GM21515 (cell line): ENCODE results near the gene GPR132.
"Not testable (repeated sequence)": the region's sequence is repeated elsewhere in the genome, so short reads cannot be mapped to it uniquely, and the experiment has no call there.

Source experiments
- ATAC-seq: cut with Tn5 transposase; IDR thresholded peaks from one replicate; pipeline ENCODE4 v1.9.1; 2021; ENCODE audit not compliant: unreplicated experiment

The GPR132 gene

DNA sequence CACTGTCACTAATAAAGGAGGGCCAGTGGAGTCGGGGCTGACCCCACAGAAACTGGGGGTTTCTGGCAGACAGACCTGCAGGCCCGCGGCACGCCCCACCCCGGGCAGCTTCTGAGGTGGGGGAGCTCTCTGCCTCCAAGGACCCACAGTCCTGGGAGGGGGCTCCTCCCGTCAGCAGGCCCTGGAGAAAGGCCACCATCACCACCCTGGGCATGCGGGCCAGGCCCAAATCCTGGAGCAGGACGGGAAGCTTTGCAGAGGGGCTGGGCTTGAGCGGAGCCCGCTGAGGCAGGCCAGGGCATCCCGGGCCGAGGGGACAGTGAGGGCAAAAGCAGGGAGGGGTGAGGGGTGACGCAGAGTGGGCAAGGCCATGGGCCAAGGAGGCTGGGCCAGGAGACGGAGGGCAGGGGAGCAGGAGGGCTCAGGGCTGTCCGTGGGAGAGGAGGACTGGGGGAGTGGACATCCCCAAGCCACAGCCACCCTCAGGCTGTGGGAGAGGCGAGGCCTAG, 11.1 kb upstream of the GPR132 start:
- ATAC-seq = no peak

DNA sequence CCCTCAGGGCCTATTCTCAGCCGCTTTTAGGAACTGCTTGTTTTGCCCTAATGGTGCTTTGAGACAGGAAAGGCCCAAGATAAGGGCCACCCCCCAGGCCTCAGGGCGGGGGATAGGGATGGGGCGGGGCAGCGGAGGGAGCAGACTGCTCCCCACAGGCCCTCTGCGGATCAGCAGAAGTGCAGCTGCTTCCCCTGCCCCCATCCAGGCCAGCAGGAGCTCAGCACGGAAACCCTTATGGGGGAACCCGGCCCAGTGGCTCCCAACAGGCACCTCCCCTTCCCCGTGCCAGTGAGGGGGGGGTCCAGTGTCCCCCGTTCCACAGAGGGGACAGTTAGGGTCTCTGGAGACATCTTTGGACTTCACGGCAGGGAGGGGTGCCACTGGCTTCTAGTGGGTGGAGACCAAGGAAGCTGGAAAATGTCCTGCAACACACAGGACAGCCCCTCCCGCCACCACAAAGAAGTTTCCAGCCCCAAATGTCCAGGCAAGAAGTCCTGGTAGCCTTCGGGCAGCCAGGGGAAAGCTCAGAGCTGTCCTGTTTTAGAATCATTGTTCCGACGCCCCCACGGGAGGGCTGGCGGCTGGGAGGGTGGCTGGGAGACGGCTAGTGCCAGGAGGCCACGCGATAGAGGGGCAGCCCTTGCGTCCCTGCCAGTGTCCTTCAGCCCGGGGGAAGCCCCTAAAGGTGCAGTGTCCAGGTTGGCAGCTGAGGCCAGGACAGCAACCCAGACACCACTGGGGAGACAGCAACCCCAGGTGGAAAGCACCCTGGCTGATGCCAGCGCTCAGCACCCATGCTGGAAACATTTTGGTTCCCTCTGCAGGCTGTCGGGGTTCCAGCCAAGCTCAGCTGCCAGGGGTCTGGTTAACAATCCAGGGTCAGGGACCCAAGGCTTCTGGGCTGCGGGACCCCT, 10.4 kb upstream of the GPR132 start:
- peak; percentile 46 for ATAC-seq

DNA sequence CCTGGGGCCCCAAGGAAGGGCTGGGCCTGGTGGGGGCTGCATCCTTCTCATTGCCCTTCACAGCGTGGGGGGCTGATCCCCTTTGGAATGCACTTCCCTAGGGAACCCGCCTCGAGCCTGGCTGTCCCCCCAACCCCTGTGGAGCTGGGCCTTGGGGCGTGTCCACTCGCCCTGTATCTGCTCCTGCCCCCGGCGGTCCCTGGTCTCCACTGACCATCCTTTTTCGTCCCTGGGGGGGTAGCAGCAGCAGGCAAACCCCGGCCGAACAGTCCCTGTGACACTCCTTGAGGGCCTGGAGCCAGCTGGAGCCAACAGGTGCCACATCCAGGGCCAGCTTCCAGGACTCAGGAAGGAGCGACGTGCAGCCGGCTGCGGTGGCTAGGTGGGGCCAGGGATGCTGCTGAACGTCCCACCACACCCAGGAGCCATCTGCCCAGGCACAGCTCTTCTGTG, 9.4 kb upstream of the GPR132 start:
- no peak for ATAC-seq

DNA sequence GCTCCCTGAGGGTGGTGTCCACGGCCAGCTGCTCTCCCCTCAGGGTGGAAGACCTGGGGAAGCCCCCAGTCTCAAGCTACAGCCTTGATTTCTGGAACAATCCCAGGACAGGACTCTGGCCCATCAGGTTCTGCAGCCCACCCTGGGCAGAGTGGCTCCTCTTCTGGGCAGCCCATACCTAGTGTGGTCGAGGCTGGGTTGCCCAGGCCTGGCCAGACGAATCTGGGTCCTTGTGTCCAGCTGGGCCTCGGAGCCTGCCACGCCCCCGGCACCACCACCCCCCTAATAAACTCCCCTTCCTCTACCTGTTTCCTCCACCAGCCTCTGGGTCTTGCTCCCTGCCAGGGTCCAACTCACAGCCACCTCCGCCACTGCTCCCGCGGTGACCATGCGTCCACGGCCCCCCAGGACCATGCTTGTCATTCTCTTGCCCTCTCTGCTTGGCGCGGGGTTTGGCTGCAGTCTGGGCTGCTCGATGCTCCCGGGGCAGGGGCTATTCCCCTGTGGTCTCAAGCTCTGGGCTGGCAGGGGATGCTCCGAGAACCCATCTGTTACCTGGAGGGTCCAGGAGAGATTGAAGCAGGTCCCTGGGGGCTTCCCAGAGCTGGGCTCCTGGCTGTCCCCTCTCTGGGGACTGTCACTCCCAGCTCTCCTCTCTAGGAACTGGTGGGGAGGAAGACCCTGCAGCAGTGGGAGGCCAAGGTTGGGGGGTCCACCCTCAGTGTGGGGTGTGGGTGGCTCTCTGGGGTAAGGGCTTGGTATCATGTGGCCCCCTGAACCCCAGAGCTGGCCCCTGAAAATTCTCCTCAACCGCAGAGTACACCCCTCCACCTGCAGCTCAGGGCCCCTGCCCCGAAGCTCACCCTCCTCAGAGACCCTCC, 8.7 kb upstream of the GPR132 start:
- no peak for ATAC-seq

DNA sequence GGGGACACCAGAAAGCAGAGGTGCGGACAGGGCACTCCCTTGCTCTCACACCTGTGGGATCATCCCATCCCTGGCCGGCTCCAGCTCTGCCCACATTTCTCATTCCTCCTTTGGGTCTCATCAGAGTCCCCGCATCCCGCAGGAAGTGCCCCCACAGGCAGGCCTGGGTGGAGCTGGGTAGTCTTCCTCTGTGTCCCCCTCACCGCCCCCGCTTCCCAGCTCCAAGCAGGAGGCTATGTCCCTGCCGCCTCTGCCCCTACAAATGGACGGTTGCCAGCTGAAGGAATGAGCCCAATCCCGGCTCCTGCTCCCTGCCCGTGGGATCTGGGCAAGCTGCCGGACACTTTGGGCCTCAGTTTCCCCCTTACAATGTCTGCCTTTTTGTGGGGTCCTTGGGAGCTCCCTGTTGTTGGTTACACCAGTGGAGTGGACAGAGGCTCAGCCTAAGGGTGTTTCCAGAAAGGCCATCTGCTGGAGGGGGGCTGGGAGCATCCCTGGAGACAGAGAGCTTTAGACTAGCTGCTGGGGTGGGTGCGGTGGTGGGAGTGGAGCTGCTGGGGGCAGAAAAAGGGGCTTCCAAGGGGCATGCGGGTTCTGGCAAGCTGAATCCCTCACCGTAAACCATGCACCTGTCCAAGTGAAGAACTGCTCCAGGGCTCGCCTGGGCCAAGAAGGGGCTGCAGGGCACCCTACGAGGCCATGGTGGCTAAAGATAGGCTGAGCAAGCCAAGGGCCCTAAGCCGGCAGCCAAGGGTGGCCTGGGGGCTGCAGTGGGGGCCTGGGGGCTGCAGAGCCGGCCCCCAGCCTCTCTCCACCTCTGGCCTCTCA, 7.9 kb upstream of the GPR132 start:
- no peak for ATAC-seq

DNA sequence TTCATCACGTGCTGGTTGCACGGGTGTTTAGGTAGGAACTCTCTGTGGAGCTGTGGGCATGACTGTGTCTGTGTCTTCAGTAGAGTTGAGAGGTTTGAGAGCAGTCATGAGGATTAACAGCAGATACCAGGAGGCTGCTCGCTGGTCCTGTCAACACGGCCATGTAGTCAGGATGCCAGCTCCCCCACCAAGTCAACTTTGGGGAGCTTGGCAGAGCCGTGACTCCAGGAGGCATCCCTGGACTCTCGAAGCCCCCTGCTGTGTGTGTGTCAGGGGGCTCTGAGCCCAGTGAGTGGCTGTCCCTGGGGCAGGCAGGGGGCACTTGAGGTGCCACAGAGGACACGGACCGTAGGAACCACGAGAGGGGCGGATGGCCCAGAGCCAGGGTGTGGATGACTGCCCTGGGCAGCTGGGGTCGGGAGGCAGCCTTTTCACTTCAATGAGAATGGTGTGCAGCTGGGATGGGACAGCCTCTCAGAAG, 7.2 kb upstream of the GPR132 start:
- no peak for ATAC-seq

DNA sequence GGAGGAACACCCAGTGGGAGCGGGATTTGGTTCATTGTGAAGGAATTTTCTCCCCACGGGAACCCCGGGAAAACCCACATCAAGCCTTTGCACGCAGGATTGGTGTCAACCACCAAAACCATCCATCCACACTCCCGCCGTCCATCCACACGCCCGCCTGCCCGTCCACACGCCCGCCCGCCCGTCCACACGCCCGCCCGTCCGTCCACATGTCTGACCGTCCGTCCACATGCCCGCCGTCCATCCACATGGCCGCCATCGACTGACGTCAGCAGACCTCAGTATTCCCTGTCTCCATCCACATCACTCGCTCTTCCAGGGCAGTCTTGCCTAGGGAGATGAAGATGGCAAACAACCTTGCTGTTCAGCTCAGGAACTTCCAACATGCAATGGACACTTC, 6.7 kb upstream of the GPR132 start:
- ATAC-seq = no peak

DNA sequence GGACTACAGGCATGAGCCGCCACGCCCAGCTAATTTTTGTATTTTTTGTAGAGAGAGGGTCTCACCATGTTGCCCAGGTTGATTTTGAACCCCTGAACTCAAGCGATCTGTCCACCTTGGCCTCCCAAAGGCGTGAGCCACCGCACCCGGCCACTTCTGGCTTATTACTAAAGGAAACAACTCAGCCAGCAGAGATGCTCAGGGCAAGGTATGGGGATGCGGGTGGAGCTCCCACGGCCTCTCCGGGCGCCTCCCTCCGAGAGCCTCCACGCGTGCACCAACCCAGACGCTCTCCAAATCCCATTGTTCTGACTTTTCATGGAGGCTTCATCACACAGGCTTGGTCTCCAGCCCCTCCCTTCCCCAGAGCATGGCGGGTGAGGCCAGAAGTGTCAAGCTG, 6.1 kb upstream of the GPR132 start:
- no peak for ATAC-seq

DNA sequence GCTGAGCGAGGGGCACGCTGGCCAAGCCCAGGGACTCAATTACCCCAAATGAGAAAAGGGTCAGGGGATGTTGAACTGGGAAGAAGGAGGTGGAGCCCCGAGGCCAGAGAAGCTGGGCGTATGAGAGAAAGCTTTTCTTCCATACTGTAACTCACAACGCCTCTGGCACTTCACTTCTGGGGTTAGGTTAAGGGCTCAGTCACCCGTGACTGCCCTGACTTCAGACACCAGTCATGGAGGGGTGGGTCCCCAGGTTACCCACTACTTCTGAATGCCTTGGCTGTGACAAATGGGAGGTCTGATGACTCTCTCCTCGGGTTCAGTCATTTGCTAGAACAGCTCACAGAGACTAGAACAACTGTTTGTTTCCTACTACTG, 5.5 kb upstream of the GPR132 start:
- no peak for ATAC-seq

DNA sequence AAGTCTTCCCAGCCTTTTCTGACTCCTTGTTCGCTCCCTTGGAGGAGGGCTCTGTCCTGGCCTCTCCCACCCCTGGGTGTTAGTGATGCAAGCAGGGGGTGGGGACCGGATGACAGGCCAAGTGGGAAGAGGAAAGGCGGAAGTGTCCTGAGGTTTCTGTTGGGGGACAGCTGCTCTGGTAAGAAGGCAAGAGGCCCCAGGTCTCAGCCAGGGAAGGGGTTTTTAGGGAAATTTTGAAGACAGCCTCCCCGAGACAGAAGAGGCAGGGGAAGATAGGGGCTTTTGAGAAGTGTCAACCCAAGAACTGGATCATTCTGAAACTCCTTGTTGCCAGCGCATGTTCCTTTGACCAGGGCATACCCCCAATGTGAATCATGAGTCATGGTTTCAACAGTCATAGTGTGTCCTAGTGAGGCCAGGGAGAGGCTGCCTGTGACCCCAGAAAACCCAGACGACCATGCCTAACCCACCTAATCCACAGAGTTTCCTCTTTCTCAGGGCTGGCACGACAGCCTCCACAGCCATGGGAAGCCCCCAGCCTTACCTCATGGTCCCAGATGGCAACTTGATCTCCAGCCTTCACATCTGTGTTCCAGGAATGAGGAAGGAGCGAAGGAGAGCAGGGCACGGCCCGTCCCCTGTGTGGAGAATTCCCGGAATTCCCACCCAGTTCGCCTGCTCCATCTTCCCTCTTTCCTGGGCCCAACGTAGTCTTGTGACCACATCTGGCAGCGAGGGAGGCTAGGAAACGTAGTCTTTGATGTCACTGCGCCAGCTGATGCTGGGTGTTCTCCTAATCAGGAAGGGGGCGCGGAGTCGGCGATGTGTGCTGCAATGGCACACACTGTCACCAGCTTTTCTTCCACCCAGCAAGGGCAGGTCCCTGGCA, 4.9 kb upstream of the GPR132 start:
- ATAC-seq = peak; percentile 34

DNA sequence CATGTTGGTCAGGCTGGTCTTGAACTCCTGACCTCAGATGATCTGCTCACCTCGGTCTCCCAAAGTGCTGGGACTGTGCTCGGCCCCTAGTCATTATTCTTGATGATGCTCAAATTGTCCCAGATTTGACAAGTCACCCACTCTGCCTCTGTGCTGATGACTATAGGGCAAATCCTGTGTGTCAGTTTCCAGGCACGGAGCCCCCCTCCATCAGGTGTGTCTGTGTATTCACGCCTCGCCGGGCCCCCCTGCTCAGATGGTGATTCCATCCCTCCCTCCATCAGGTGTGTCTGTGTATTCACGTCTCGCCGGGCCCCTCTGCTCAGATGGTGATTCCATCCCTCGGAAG, 4.3 kb upstream of the GPR132 start:
- no peak for ATAC-seq

DNA sequence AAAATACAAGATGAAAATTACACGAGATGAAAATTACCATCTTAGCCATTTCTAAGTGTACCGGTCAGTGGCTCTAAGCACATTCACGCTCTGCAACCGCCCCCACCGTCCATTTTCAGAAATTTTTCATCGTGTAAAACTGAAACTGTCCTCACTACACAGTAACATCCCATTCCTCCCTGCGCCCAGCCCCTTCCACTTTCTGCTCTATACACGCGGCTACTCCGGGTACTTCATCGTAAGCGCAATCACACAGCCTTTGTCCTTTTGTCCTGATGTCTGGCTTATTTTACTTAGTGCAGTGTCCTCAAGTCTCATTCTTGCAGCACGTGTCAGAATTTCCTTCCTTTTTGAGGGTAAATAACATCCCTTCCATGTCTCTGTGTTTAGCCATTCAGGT, 3.6 kb upstream of the GPR132 start:
- ATAC-seq = no peak

DNA sequence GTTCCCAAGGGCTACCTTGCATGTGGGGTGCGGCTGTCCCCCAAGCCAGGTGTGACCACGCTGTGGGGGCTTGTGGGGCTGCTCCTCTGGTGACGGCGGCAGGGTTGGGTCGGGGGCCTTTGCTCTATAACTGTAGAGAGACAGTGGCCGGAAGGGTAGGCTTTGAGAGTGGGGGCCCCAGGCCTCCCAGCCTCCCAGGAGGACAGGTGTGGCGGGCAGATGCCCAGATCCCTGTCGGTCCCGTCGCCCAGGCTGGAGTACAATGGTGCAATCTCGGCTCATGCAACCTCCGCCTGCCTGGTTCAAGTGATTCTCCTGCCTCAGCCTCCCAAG, 2.7 kb upstream of the GPR132 start:
- no peak for ATAC-seq

DNA sequence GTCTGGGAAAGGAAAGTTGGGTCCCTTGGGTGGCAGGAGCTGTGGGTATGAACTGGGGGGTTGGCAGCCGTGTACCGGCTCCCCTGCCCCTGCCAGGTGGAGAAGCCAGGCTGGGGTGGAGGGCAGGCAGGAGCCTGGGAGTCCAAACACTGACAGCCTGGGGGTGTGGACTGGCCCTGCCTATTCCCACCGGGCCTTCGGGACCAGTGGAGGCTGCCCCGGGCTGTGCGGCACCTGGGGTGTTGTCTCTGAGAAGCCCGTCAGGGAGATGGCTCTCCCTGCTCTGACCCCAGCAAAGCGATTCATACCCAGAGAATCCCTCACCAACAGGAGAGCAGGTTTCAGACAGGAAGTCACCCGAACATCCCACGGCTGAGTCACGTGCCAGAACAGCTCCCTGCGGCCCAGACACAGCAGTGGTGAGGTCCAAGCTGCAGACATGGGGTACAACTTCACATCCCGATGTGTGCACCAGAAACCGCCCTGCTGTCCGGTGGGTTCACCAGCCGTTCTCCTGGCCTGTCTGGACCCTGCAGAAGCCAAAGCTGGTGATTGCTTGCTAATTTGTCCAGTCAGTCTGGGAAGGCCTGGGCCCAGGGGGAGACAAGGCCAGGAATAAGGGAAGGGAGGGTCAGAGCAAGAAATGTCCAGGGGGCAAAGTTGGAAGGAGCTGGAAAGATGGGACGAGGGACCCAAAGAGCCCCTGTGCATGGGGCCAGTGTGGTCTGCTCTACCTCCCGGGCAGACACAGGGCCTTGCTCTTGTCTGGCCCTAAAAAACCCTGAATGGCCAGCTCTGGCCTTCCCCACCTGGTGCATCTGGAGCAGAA, 2.1 kb upstream of the GPR132 start:
- no peak for ATAC-seq

DNA sequence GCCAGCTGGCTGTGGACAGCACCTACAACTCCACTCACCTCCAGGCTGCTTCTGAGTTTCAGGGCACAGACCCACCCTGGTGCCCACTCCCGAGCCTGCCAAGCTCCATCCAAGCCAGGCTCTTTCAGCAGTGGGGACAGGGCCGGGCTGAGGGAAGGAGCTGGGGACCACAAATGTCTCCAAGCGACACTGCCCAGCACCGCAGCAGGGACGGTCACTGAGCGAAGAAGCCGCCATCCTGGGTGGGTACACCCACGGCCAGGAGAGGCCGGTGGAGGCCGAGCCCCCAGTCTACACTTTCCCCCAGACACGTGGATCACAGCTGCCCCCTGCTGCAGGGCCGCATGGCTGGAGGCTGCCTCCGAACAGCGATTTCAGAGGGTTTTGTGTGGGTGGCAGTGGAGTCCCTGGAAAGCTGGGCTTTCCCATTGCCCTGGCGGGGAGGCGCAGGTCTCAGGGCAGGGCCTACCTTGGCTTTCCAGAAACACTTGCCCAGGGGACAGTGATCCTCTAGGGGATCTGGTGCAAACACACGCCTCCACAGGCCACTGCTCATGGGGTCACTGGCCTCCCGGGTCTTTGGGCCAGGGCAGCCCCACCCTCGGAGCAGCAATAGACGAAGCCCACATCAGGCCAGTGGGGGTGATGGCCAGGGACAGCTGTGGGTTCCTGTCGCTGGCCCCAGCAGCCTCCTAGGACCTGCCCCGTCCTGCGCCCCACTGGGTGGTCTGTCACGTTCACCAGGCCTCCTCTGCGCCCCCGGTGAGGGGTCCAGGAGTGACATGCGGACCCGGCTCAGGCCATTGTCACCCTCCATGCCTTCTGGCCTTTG, 1.2 kb upstream of the GPR132 start:
- ATAC-seq = no peak

DNA sequence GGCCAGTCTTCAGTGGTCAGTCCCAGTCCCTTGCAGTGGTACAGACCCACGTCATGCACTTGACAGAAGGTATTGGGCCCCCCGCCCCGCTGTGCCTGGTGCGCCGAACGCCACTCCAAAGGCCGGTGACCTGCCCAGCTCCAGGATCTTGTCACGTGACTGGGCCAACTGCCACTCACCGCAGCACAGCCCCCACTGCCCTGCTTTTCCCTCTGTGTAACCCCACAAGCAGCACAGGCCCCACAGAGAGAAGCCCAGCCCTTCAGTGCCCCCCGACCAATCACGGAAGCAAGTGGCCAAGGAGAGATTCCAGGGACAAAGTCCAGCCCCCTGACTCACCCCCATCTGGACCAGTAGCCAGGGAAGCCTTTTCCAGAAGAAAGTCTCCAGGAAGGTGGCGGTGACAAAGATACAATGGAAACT, 498 bp downstream of the GPR132 start:
- ATAC-seq = no peak

DNA sequence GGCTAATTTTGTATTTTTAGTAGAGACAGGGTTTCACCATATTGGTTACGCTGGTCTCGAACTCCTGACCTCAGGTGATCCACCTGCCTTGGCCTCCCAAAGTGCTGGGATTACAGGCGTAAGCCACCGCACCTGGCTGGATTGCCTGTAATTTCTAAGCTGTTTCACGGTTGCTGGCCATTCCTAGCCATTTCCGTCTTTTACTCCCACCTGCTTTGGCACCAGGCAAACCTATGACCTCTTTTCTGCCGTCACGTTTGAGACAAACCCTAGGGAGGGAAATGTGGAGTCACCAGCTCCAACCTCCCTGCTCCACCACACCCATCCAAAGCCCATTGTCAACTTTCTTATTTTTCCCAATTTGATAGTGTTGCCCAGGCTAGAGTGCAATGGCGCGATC, 1.2 kb downstream of the GPR132 start:
- ATAC-seq = no peak

DNA sequence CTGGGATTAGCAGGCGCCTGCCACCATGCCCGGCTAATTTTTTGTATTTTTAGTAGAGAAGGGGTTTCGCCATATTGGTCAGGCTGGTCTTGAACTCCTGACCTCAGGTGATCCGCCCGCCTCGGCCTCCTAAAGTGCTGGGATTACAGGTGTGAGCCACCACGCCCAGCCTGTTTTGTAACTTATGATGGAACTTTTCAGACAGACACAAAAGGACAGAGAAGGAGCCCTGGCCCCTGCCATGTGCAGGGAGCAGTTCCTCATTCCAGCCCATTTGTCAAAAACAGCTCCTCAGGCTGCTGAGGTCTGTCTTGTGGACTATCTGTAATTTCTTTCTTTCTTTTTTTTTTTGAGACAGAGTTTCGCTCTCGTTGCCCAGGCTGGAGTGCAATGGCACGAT, 1.7 kb downstream of the GPR132 start:
- not testable (repeated sequence) for ATAC-seq
